GM18526 (cell line): ENCODE data around the gene GPD2.

ENCODE experiments used
- POLR2A ChIP-seq: IDR thresholded peaks from 3 replicates; pipeline ENCODE4 v1.6.1; 2011; ENCODE audit not compliant: insufficient read length; ENCODE audit errors: extremely low read depth

Gene GPD2

DNA sequence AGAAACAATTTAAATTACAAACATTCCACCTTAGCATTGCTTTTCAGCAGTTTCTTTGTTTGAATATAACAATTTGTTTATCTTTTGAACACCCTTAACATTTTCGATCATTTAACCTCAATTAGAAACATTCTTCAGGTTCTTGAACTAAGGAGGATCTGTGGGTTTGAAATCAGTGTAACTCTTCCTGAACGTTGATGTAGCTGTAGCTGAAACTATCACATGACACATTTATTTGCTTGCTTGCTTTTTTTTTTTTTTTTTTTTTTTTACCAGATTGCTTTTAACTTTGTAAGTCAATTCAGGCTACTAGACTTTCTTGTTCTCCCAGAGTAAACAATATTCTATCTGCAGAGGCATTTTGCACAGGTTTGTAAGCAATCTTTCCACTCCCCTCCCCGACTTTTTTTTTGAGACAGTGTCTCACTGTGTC lies 47.6 kb downstream of the GPD2 start:
- TF ChIP-seq POLR2A = no peak

DNA sequence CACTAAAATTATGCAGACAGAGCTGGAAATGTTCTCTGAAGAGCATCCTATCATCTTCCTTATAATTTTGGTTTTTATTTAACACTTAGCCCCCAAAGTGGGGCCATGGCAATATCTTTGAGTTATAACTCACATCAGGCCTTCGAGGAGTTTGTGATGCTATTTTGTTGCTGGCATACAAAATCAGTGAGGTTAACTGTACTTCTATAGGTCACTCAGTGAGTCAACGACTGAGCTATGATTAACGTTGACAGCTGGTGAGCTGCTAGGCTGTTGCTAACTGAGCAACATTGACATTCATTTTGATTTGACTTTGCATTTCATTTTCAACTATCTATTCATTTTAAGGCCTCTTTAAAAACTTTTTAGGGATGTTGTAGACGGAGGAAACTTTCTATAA lies 50.0 kb downstream of the GPD2 start:
- TF ChIP-seq POLR2A = no peak

DNA sequence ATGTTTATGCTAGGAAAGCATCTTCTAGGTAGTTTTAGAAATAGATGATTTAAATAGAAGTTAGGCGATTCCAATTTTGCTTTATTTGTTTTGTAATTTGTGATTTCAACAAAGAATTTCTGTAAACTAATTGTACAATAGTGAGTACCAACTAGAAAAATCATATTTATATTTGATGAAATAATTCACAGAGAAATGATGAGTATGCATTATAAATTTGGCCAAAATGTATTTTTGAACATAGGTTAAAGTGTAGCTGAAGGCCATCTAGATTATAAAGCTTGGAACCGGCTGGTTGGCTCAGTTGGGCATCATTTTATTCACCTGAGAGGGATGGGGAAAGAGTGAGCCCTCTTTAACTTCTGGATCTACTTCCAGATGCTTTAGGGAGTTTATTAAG lies 50.4 kb downstream of the GPD2 start:
- no peak for TF ChIP-seq POLR2A

DNA sequence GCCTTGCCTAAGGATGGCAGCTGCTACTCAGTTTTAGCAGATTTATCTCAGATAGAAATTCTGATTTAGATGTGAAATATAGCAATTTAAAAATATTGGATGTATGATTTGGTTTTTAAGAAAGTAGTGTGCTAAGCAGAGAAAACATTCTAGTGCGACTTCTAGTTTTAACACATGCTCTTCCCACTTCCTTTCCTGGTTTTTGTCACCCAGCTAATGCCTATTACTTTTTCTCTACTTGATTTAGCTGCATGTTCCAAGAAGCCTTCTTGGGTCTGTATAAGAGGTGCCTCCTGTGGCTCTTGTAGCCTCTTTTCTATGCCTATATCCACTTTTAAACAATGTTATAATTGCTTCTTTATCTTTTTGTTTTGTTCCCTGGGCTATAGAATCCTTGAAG lies 53.0 kb downstream of the GPD2 start:
- TF ChIP-seq POLR2A = no peak

DNA sequence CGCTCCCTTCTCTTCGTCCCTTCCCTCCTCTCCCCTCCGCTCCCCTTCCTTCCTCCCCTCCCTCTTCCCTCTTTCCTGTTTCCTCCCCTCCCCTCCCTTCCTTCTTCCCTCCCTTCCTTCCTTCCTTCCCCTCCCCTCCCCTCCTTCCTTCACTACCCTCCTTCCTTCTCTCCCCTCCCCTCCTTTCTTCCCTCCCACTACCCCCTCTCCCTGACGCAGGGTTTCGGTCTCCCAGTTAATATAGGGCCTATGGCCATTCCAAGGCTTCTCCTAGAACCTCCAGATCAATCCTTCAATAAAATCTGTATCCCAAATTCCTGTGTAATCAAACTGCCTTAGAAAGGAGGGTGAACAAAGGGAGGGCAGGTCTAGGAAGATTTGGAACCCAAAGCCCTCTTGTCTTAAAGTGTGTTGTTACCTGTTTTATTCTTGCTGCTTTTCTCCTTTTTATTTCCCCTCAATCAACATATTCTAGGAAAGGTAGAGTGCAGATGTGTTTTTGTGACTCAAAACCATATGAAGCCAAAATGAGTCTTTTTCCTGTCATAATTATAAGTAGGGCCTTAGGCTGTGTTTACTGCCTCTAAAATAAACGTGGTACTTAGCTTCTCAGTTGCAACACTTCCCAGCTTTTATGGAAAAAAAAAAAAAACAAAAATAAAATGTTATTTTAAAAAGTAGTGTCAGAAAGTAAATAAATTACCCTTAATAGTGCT lies 53.7 kb downstream of the GPD2 start:
- no peak for TF ChIP-seq POLR2A

DNA sequence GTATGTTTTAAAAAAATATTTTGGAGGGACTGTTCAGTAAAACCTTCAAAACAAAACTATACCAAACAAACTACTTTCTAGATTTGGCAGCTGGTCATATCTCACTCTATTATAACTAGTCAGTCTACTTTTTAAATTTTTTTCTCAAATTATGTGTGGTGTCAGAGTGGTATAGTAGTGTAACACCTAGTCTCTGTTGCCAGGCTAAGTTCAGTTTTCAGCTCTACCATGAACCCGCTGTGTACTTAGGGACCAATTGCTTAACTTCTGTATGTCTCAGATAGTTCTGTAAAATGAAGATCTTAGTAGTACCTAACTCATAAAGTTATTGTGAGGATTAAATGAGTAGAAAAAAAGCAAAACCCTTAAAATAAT lies 54.3 kb downstream of the GPD2 start:
- no peak for TF ChIP-seq POLR2A

DNA sequence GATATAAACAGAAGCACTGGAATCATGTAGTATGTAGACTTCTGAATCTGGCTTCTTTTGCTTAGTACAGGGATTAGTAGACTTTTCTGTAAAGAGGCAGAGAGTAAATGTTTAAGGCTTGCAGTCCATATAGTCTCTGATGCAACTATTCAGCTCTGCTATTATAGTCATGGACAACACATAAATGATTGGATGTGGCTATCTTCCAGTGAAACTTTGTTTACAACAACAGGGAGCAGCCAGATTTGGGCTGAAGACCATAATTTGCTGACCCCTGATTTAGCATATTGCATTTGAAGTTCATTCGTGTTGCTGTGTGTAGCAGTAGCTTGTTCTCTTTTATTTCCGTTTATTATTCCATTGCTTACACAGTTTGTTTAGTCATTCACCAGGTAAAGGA lies 55.0 kb downstream of the GPD2 start:
- no peak for TF ChIP-seq POLR2A

DNA sequence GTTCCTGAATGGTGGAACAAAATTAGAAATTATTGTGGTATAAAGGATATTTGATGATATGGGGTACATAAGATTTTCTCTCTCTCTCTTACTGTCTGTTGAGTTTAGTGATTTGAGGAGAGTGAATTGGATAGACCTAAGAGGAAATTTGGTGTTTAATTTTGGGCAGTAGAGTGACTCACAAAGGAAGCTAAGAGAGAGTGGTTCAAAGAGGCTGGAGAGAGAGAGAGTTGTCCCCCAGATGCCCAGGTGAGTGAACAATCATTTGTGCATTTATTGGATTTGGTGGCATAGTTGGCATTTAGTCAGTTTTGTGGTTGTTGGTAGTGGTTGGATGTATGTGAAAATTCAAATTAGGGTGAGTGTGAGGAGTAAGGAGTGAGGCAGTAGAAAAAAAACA lies 56.8 kb downstream of the GPD2 start:
- TF ChIP-seq POLR2A = no peak

DNA sequence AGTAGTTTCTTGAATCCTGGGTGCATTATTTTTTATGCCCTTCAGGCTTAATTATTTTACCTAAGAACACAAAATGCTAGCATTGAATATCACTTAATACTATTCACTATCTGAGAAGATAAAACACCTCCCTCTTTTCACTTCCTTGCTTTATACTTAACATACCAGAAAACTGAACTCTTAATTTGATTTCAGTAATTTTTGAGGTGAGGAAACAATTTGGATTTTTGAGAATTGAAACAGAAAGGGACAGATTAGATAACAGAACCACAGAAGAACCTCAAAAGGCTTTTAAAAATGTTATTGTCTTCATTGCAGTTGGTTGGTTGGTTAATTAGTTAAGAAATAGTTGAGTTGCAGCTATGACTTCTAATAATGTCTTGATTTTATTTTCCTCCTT lies 69.5 kb downstream of the GPD2 start:
- no peak for TF ChIP-seq POLR2A

DNA sequence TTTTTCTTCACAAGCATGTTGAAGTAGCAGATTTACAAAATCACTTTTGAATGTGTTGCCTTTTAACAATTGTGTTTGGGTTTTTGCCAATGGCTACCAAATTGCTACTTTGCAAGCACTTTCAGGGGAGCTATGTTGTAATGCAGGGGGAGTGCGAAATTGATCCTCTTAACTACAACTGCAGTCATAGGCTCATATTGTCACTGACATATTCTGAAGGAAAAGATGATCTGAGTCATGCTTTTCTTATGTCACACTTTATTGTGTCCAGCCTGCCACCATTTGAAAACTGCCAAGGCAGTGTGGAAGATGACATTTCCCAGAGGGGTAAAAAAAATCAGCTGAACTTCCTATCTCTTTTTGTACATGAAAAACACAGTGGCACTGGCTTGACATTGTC lies 74.9 kb downstream of the GPD2 start:
- no peak for TF ChIP-seq POLR2A

DNA sequence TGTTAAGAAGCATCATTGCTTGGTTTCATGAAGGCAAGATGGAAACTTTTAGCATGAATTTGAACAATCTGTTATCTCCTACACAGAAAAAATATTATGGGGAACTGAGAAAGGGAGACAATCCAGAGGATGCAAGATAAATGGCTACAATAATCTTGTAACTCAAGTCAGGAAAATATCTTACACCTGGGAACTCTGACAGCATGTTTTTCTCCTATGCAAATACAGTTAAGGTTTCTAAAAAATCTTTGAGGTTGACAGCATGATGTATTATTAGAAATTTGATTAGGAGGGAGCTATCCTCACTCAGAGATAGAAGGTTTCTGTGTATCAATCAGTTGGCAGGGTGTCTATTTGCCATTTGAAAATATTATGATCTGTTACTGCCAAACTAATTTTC lies 75.6 kb downstream of the GPD2 start:
- no peak for TF ChIP-seq POLR2A

DNA sequence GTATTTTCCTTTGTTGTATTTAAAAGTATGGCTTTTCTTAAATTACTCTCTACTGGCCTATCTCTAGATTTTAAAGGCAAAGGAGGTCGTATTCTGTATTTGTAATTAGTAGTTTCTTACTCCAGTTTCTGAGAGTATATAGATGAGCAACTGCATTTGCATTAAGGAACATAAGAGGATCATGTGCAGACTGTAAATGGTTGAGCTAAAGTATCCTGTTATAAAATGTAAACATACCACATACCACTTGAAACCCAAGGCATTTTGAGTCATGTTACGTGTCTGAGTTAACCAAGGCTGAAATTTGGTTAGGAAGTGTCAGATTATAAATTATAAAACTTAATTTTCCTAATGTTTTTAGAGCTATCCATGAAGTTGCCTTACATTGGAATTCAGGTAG lies 76.3 kb downstream of the GPD2 start:
- no peak for TF ChIP-seq POLR2A

DNA sequence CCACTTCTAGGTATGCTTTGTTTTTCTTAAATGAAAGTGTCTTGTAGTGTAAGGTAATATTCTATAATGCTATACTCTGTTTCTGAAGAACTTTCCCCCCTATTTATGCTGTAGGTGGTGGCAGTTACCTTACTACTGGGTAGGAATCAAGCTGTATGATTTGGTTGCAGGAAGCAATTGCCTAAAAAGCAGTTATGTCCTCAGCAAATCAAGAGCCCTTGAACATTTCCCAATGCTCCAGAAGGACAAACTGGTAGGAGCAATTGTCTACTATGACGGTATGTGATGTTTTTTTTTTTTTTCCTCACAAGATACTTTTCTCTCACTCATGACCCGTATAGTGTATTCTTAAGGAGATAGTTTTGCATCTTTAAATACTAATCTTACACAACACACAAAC lies 77.0 kb downstream of the GPD2 start:
- TF ChIP-seq POLR2A = no peak

DNA sequence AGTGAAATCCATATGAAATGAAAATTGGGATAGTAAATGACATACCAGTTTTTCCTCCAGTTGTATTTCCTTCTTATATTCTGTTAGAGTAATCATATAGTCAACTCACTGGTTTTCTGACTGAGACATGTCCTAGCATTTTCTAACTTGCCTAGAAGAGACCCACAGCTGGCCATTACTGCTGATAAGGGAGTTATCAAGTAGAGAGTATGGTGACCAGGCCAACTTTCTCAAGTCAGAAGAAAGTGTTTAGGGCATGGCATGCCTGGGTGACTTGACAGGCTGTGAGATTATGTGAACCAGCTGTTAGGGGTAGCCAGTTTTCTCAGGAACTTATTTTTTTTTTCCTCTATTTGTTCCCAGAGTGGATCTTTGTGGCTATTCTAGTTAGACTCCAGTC lies 81.2 kb downstream of the GPD2 start:
- TF ChIP-seq POLR2A = no peak

DNA sequence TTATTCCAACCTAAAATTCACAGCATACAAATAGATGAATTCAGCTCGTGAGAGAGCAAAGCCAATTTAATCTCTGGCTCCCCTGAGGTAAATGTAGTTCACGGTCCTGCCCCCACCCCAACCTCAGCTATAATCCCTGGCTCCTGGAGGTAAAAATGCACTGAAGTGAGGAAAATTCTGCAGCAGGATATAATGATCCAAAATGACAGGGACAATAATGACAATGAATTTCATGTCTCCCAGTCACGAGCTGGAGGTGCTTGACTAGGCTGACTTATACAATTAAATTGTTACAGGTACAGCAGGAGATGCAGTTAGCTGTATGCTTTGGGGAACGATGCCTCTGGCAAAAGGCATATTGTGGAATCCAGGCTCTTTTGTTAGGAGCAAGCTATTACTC lies 82.0 kb downstream of the GPD2 start:
- no peak for TF ChIP-seq POLR2A

DNA sequence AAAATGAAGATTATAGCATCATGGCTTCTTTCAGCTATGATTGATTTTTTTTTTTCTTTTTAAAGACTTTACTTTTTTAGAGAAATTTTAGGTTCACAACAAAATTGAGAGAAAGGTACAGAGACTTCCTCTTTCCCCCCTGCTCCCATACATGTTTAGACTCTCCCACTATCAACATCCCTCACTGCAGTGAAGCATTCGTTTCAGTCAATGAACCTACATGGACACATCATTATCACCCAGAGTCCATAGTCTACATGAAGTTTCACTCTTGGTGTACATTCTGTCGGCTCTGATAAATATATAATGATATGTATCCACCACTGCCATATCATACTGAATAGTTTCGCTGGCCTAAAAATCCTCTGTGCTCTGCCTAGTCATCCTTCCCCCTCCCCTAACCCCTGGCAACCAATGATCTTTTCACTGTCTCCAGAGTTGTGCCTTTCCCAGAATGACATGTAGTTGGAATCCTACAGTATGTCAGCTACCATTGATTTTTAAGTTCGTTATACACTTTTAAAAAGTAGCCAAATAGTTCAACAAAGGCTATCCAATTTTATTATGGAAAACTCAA lies 86.8 kb downstream of the GPD2 start:
- TF ChIP-seq POLR2A = no peak

DNA sequence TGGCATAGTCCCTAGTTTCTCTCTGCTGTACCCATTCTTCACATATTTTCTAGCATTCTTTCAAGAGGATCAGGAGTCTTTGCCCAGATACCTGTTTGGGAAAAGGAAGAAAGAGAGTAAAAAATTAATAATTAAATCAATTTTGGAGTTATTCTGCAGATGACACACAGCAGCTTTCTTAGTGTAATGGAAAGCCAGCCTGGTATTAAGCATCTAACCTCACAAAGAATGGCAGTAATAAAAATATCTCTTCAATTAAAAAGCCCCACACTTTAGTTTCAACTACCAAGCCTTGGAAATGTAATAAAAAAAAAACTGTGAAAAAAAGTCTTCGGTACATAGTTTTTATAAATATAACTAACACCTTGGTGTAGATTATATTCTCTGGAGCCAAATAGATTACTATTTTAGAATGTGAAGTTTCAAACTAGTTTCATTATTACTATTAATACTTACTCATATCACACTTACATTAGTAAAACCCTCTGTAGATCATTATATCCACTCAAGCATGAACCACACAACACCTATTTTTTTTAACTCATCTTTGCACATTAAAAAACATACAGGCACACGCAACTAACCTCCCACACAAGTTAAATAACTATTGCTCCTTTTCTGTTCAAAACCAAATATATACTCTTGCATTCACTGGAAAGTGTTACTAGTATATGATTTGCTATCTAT lies 90.9 kb downstream of the GPD2 start:
- TF ChIP-seq POLR2A = no peak
